Measurements from ENCODE around the gene C19orf73.

DNA sequence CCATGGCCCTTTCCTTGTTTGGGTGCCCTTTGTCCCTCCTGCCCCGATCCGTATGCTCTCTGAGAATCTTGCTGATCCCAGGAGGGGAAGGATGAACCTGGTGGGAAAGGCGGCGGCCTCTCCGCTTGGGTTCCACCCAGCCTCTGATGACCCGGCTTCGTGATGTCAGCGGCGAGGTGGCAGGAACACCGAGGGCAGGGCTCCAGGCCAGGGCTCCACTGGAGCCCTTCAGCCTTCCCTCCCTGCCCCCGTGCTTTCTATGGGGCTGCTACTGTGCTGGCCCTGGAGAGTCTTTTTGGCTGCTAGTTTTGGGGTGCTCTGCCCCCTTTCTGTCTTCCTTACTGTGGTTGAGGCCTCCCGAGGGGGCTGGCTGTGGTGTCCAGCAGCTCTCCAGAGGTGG, 16.6 kb downstream of the C19orf73 start:
- TF ChIP-seq POLR2AphosphoS5 (IDR thresholded peaks at IDR 0.05), result no peak
- TF ChIP-seq, protein P1, sequence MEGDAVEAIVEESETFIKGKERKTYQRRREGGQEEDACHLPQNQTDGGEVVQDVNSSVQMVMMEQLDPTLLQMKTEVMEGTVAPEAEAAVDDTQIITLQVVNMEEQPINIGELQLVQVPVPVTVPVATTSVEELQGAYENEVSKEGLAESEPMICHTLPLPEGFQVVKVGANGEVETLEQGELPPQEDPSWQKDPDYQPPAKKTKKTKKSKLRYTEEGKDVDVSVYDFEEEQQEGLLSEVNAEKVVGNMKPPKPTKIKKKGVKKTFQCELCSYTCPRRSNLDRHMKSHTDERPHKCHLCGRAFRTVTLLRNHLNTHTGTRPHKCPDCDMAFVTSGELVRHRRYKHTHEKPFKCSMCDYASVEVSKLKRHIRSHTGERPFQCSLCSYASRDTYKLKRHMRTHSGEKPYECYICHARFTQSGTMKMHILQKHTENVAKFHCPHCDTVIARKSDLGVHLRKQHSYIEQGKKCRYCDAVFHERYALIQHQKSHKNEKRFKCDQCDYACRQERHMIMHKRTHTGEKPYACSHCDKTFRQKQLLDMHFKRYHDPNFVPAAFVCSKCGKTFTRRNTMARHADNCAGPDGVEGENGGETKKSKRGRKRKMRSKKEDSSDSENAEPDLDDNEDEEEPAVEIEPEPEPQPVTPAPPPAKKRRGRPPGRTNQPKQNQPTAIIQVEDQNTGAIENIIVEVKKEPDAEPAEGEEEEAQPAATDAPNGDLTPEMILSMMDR (IDR thresholded peaks at IDR 0.05), result no peak
- TF ChIP-seq EP300 (IDR thresholded peaks at IDR 0.05), result no peak
